Upper lobe of left lung (tissue), 6 donors: ENCODE results near the gene LARP4B. TPM values are rescaled to one million over a fixed set of nuclear protein-coding genes. Genes with fewer than 3 reads are reported as not detected.

Experiments
- ATAC-seq, 2 donors: fragments of 200-7000 bp; cut with Tn5 transposase; one replicate each; pipeline ENCODE4 v1.9.1; 2022; ENCODE audit warnings: mild to moderate bottlenecking in 2 of 2, moderate library complexity in 2 of 2; ENCODE audit not compliant: low FRiP score in 2 of 2
- DNase-seq, 2 donors: peaks; one replicate each; pipeline ENCODE4 v3.0.0-alpha.2; 2019 to 2020
- H3K27ac ChIP-seq, 4 donors: fragments of 200-600 bp; sonication (generic); one replicate each; pipeline ENCODE4 v1.5.1; 2016 to 2019
- H3K27me3 ChIP-seq, 4 donors: fragments of 200-600 bp; sonication (generic); one replicate each; pipeline ENCODE4 v1.5.1; 2017 to 2019
- H3K36me3 ChIP-seq, 4 donors: fragments of 200-600 bp; sonication (generic); one replicate each; pipeline ENCODE4 v1.5.1; 2016 to 2019
- H3K4me1 ChIP-seq, 4 donors: fragments of 200-600 bp; sonication (generic); one replicate each; pipeline ENCODE4 v1.5.1; 2018 to 2019
- H3K4me3 ChIP-seq, 4 donors: fragments of 200-600 bp; sonication (generic); one replicate each; pipeline ENCODE4 v1.5.1; 2017 to 2019; ENCODE audit warnings: mild to moderate bottlenecking in 2 of 4, moderate library complexity in 1 of 4
- H3K9me3 ChIP-seq, 4 donors: fragments of 200-600 bp; sonication (generic); one replicate each; pipeline ENCODE4 v1.5.1; 2018 to 2019
- CTCF ChIP-seq, 6 experiments: fragments of 450-650 bp in 4 of 6; fragments of 200-600 bp in 2 of 6; sonication (generic) in 2 of 6; IDR thresholded peaks; one replicate each; pipeline ENCODE4 v1.5.1; 2016 to 2019; ENCODE audit warnings: antibody characterized with exemption in 6 of 6
- EP300 ChIP-seq, 4 donors: sonication (generic); formaldehyde crosslinking; IDR thresholded peaks; one replicate each; pipeline ENCODE4 v1.5.1; 2017; ENCODE audit warnings: antibody characterized with exemption in 4 of 4, control low read depth in 2 of 4
- POLR2A ChIP-seq, 4 donors: fragments of 450-650 bp; IDR thresholded peaks; one replicate each; pipeline ENCODE4 v1.5.1; 2016 to 2017; ENCODE audit warnings: antibody characterized with exemption in 4 of 4, mild to moderate bottlenecking in 2 of 4
- POLR2AphosphoS5 ChIP-seq, 2 donors: sonication (generic); formaldehyde crosslinking; IDR thresholded peaks; one replicate each; pipeline ENCODE4 v1.5.1; 2017; ENCODE audit warnings: antibody characterized with exemption in 2 of 2
- WGBS, 2 donors: methylation state at CpG; one replicate each; pipeline ENCODE4 v1.1.5; 2017 to 2018; 5-methylcytosine and 5-hydroxymethylcytosine counted together
- total RNA-seq, 6 donors: library from RNA; depleted of rRNA in 4 of 6; stranded (reverse); fragments of >200 nt in 4 of 6; gene quantifications; one replicate each; pipeline versions ENCODE4 v1.1.0 to v1.2.1, GENCODE V29; 2016 to 2021
- donor health status: DM: no; HTN: no; CAD: no; lungs with moderate emphysema.
- donor health status: DM: no; HTN: yes; CAD: no; lungs with severe emphysema.

Gene LARP4B
- total RNA-seq, 6 donors from 2014 or later: 106 to 154 (median 139) TPM

GRCh38 chr10:917416-917720, 14.1 kb downstream of the LARP4B start:
- DNase-seq (no peak), ATAC-seq (no peak)
- Histone ChIP-seq H3K9me3 (no peaks in the 10 kb centered on the region), H3K27ac (no peak overlapping the region), H3K4me3 (no peak overlapping the region), H3K4me1 (peaks cover 5 to 21% (median 13%) of the 10 kb centered on the region in 4 donors), H3K27me3 (no peaks in the 10 kb centered on the region), H3K36me3 (peaks cover 0 to 11% (median 1%) of the 10 kb centered on the region in 4 donors)
- 94 to 95% methylated on average over 3 of the region's 3 CpGs for WGBS, 2 donors
- no peak for TF ChIP-seq EP300 (IDR thresholded peaks at IDR 0.05)
- no peak for TF ChIP-seq POLR2A (IDR thresholded peaks at IDR 0.05)
- TF ChIP-seq CTCF (IDR thresholded peaks at IDR 0.05): no peak
- no peak for TF ChIP-seq POLR2AphosphoS5 (IDR thresholded peaks at IDR 0.05)

DNA sequence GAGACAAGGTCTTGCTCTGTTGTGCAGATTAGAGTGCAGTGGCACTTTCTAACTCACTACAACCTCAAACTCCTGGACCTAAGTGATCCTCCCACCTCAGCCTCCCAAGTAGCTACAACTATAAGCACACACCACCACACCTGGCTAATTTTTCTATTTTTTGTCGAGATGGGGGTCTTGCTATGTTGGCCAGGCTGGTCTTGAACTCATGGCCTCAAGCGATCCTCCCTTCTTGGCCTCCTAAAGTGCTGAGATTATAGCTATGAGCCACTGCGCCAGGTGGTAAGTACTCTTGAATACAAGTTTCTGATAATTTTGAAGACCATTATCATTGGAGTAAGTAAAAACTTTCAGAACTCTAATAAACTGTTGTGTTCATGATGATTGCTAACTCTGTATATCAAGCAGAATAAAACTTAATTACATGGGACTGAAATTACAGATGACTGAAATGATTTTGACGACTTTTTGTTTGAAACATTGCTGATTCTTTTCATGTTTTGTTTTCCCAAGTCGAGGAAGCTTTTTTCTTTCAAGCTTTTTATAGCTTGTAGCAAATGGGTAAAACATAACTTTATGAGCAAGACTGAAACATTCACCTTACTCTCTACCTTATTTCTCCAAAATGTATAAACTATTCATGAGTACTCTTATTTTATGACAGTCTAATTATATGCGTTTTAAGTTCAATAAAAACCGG, 14.6 kb downstream of the LARP4B start:
- H3K4me1 ChIP-seq: peaks cover 4 to 16% (median 9%) of the 10 kb centered on the region in 4 donors
- ATAC-seq (no peak), DNase-seq (no peak)
- no peaks in the 10 kb centered on the region for H3K27me3 ChIP-seq
- H3K27ac ChIP-seq: no peak overlapping the region
- WGBS, 2 donors: 96 to 97% methylated on average over 7 of the region's 7 CpGs
- H3K4me3 ChIP-seq: no peak overlapping the region
- peaks cover 0 to 11% (median 1%) of the 10 kb centered on the region in 4 donors for H3K36me3 ChIP-seq
- no peaks in the 10 kb centered on the region for H3K9me3 ChIP-seq
- TF ChIP-seq CTCF (IDR thresholded peaks at IDR 0.05) (no peak), POLR2A (IDR thresholded peaks at IDR 0.05) (no peak), POLR2AphosphoS5 (IDR thresholded peaks at IDR 0.05) (no peak), EP300 (IDR thresholded peaks at IDR 0.05) (no peak)

DNA sequence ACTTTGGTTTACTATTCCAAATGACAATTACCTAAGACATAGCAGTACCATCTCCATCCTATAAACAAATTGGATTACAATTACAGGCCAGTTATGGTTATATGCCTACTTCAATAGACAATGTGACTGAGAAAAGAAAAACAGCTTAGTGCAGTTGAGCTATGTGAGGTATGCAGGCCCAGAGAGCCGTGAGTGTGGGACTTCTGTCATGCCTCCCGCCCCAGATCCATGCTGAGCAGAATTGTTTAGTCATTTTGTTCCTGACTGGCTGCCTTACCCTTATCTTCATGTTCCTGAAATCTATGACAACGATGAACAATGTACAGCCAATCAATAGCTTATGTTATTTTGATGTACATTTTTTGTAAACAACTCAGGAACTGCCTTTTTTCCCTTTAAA, 21.7 kb downstream of the LARP4B start:
- ATAC-seq: no peak
- 59% methylated on average over 3 of the region's 3 CpGs for WGBS, 2 donors

GRCh38 chr10:905972-906371, 25.5 kb downstream of the LARP4B start:
- WGBS, 2 donors: 66 to 73% methylated on average over 1 of the region's 1 CpG
- no peak overlapping the region for H3K27ac ChIP-seq
- ATAC-seq: no peak

More for the DNA sequence above, 21.7 kb downstream of the LARP4B start:
- Histone ChIP-seq H3K4me3 (no peak overlapping the region), H3K9me3 (no peaks in the 10 kb centered on the region), H3K4me1 (peaks cover 0 to 12% (median 5%) of the 10 kb centered on the region in 4 donors), H3K27ac (no peak overlapping the region), H3K27me3 (no peaks in the 10 kb centered on the region), H3K36me3 (peaks cover 0 to 31% (median 21%) of the 10 kb centered on the region in 4 donors)
- no peak for DNase-seq
- TF ChIP-seq POLR2AphosphoS5 (IDR thresholded peaks at IDR 0.05) (no peak), CTCF (IDR thresholded peaks at IDR 0.05) (no peak), EP300 (IDR thresholded peaks at IDR 0.05) (no peak), POLR2A (IDR thresholded peaks at IDR 0.05) (no peak)

More at GRCh38 chr10:905972-906371, 25.5 kb downstream of the LARP4B start:
- Histone ChIP-seq H3K4me3 (no peak overlapping the region), H3K9me3 (no peaks in the 10 kb centered on the region), H3K4me1 (peaks cover 0 to 15% (median 8%) of the 10 kb centered on the region in 4 donors), H3K36me3 (peaks cover 0 to 24% (median 16%) of the 10 kb centered on the region in 4 donors), H3K27me3 (no peaks in the 10 kb centered on the region)
- TF ChIP-seq POLR2AphosphoS5 (IDR thresholded peaks at IDR 0.05) (no peak), EP300 (IDR thresholded peaks at IDR 0.05) (no peak), POLR2A (IDR thresholded peaks at IDR 0.05) (no peak), CTCF (IDR thresholded peaks at IDR 0.05) (no peak)
- no peak for DNase-seq
